IPS-NIHi7 (cell line): ENCODE data around the gene LRP10.
"Not testable (repeated sequence)": the region's sequence is repeated elsewhere in the genome, so short reads cannot be mapped to it uniquely, and the experiment has no call there.

Source experiments
- DNase-seq: peaks from one replicate; pipeline ENCODE4 v3.0.0; 2012; ENCODE audit warnings: mixed read lengths; ENCODE audit errors: extremely low spot score

Gene LRP10

GRCh38 chr14:22871224-22872032 is at the start of gene LRP10:
LRP10 (plus strand) TSS chr14:22871740; CDS start chr14:22872304, 564 bp downstream.
- peak; percentile 93 for DNase-seq

- DNase-seq: peak; percentile 79
Observed at GRCh38 chr14:22822016-22822570, 49.4 kb upstream of the LRP10 start.

GRCh38 chr14:22822571-22823098 is 48.9 kb upstream of the LRP10 start:
- peak; percentile 92 for DNase-seq

- DNase-seq: peak; percentile 4
Observed at GRCh38 chr14:22824711-22825359, 46.7 kb upstream of the LRP10 start.

GRCh38 chr14:22829076-22829660 is 42.4 kb upstream of the LRP10 start:
- not testable (repeated sequence) for DNase-seq

GRCh38 chr14:22829661-22830442 is 41.7 kb upstream of the LRP10 start, which contains the start of gene MRPL52:
MRPL52 (plus strand) TSS chr14:22829887; CDS start chr14:22829913, 26 bp downstream.
- peak; percentile 79 for DNase-seq

GRCh38 chr14:22830443-22831010 is 41.0 kb upstream of the LRP10 start:
- DNase-seq: peak; percentile 4

GRCh38 chr14:22835505-22835904 is 36.0 kb upstream of the LRP10 start:
- no peak for DNase-seq

- DNase-seq: peak; percentile 80
Observed at GRCh38 chr14:22836301-22837113, 35.0 kb upstream of the LRP10 start, which contains the start of gene MMP14. MMP14 (plus strand) TSS chr14:22836585; CDS start chr14:22836818, 233 bp downstream.

- no peak for DNase-seq
Observed at GRCh38 chr14:22837114-22837749, 34.3 kb upstream of the LRP10 start.

- peak; percentile 35 for DNase-seq
Observed at GRCh38 chr14:22837750-22838538, 33.6 kb upstream of the LRP10 start.

GRCh38 chr14:22838631-22839041 is 32.9 kb upstream of the LRP10 start:
- no peak for DNase-seq

GRCh38 chr14:22839159-22839779 is 32.3 kb upstream of the LRP10 start:
- DNase-seq: no peak

GRCh38 chr14:22841311-22841710 is 30.2 kb upstream of the LRP10 start:
- DNase-seq: no peak

- DNase-seq: no peak
Observed at GRCh38 chr14:22841769-22842168, 29.8 kb upstream of the LRP10 start.

GRCh38 chr14:22842211-22843122 is 29.1 kb upstream of the LRP10 start:
- DNase-seq: no peak
